GM12865 (cell line): ENCODE measurements around the gene NSUN3.

Experiments used
- DNase-seq: peaks from one replicate; pipeline ENCODE4 v3.0.0; 2010; ENCODE audit warnings: low read depth
- H3K4me3 ChIP-seq: 2 replicates; pipeline ENCODE4 v1.5.1; 2011; ENCODE audit warnings: mild to moderate bottlenecking, low read depth, low read length, control low read depth
- TF ChIP-seq, protein P1 (sequence below): IDR thresholded peaks from 2 replicates; pipeline ENCODE4 v1.5.1; 2011; ENCODE audit warnings: low read length, control low read depth, low read depth, inconsistent platforms; ENCODE audit not compliant: insufficient read depth; ENCODE audit errors: missing control alignments

Gene NSUN3

DNA sequence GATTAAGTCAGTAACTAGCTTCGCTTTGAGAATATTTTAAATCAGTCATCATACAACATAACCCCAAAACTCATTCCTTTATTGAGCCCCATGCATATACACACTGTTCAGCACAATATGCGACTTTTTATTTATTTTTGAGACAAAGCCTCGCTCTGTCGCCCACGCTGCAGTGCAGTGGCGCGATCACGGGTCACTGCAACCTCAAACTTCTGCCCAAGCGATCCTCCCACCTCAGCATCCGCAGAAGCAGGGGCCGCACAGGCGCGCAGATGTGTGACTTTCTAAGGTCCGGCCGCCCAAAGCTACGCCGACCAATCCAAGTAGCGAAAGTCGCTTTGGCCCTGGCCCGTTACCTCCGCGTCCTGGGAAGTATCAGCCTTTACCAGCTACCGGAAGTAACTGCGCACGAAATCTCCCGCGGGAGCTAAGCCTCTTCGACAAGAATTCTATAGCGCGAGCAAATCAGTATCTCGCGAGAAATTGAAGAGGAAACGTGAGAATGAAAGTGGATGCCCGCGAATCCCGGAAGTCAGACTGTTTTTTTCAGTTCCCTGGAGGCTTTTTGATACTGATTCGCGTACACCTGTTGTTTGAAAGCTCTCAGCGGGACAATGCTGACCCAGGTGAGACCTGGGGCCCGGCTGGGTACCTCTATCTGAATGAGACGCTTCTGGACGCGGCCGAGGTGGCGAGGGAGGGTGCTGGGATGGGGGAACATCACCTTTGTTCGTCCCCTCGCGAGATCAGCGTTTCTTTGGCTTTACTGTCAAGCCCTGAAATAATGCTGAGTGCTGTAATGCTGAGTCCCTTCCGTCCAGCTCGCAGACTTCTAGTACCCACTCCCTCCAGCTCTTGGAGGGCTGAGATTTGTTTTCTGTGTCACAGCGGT is at the start of gene NSUN3, which contains the start of gene DHFR2:
Gene NSUN3 (plus strand): TSS at position 549 of the 892 bp plus-strand sequence. CDS start 66 bp downstream, at position 615.
Gene DHFR2 (minus strand): TSS at position 404 of the 892 bp plus-strand sequence. CDS start 1,405 bp downstream, outside the sequence.
- TF ChIP-seq, protein P1, sequence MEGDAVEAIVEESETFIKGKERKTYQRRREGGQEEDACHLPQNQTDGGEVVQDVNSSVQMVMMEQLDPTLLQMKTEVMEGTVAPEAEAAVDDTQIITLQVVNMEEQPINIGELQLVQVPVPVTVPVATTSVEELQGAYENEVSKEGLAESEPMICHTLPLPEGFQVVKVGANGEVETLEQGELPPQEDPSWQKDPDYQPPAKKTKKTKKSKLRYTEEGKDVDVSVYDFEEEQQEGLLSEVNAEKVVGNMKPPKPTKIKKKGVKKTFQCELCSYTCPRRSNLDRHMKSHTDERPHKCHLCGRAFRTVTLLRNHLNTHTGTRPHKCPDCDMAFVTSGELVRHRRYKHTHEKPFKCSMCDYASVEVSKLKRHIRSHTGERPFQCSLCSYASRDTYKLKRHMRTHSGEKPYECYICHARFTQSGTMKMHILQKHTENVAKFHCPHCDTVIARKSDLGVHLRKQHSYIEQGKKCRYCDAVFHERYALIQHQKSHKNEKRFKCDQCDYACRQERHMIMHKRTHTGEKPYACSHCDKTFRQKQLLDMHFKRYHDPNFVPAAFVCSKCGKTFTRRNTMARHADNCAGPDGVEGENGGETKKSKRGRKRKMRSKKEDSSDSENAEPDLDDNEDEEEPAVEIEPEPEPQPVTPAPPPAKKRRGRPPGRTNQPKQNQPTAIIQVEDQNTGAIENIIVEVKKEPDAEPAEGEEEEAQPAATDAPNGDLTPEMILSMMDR: no peak
- DNase-seq: peak; percentile 99
- H3K4me3 ChIP-seq: peak within 1 kb of the TSS; percentile 99

DNA sequence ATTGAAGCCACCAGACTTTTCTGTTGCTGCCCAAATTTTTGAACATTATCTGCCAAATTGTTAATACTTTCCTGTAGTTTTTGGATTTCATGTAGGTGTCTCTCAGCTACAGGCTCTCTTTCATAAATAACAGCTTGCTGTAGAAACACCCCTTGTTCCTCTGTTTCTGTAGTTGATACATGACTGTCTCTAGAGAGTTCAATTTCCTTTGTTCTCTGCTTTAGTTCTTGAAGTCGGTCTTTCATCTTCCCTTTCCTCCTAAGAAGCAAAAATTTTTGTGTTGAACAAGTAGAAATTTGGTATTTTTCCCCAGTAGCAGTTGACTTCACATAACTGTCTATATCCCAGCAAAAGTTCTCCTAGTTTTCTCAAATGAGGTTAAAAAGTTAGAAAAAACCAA is 47.8 kb upstream of the NSUN3 start:
- DNase-seq: no peak
- TF ChIP-seq, protein P1: no peak

DNA sequence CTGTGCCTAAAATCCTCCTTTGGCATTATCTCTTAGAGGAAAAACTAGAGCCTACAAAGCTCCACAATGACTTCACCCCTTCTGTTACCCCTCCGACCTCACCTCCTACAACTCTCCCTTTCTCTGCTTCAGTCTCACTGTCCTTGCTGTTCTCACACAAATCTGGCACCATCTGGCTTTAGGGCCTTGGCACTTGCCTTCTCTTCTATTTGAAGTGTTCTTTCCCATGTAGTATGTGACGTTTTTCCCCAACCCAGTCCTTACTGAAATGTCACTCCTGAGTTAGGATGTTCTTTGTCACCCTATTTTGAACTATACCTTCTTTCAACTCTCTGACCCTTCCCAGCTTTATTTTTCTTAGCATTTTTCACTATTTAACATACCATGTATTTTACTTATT is 43.2 kb upstream of the NSUN3 start:
- TF ChIP-seq, protein P1: no peak
- DNase-seq: no peak

More for the DNA sequence above, 47.8 kb upstream of the NSUN3 start:
- no peak overlapping the region for H3K4me3 ChIP-seq

DNA sequence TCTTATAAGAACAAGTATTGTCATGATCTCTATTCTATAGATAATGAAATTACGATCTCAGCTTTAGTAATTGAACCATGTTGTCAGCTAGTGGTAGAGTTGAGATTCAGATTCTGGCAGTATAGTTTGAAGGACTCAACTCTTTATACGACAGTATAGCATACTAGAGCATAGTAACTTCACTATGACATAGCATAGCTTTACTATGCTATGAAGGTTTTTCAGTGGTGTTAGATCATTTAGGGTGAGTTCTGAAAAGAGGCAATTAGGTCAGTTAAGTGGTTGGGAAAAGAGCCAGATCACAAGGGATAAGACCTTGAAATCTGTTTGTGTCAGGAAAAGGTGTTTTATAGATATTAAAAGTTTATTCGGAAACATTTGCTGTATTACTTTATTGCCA is 42.6 kb upstream of the NSUN3 start:
- no peak overlapping the region for H3K4me3 ChIP-seq
- TF ChIP-seq, protein P1: no peak
- DNase-seq: no peak

More for the DNA sequence above, 43.2 kb upstream of the NSUN3 start:
- H3K4me3 ChIP-seq: no peak overlapping the region

DNA sequence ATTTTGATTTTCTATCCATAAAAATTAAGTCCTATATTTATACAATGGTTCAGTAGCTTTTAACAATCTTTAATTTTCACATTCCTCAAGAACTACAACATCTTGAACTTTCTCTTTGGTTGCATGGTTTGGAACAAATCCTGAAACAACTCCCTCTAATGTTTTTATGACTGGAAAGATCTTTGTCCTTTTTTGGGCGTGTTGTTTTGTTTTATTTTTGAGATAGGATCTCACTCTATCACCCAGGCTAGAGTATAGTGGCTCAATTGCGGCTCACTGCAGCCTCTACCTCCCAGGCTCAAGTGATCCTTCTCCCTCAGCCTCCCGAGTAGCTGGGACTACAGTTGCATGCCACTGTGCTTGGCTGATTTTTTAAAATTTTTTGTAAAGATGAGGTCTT is 38.5 kb upstream of the NSUN3 start:
- no peak overlapping the region for H3K4me3 ChIP-seq
- DNase-seq: no peak
- TF ChIP-seq, protein P1: no peak

DNA sequence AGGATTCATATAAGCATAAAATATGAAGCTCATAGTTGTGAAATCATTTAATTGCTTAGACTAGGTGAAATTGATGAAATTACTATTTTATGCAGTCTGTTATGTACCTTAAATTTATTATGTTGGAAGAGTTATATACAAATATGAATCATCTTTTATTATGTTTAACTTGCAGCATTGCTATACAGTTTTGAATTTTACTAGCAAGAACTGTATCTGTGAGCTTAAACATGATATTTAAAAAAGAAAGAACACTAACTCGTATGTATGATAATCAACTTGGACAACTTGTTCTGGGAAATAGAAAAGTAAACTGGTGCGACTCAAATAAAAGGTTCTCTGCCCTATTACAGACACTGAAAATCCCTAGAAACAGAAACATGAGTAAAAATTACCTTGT is 36.2 kb upstream of the NSUN3 start:
- TF ChIP-seq, protein P1: no peak
- no peak for DNase-seq
- no peak overlapping the region for H3K4me3 ChIP-seq
